Measurements from ENCODE around the gene C1QTNF9. TPM values are rescaled to one million over a fixed set of nuclear protein-coding genes. Genes with fewer than 3 reads are reported as not detected.
"Not testable (repeated sequence)": the region's sequence is repeated elsewhere in the genome, so short reads cannot be mapped to it uniquely, and the experiment has no call there.

The C1QTNF9 gene
- total RNA-seq, 1 experiment from 2014 or later = not detected

GRCh38 chr13:24321416-24321815 is 12.0 kb downstream of the C1QTNF9 start:
- DNase-seq (ENCODE audit: low read depth, low spot score); H3K27me3 ChIP-seq (ENCODE audit: insufficient read depth, low read length); H2AFZ ChIP-seq (ENCODE audit: low read depth, low read length, poor library complexity, severe bottlenecking); H3K27ac ChIP-seq (ENCODE audit: low read depth, low read length); H3K9me2 ChIP-seq (ENCODE audit: insufficient read depth); H3K4me3 ChIP-seq (replicated peaks in 1 of 2; ENCODE audit: low read depth in 1 of 2, low read length in 2 of 2); BruUV-seq (replicated peaks); ATAC-seq; H3K36me3 ChIP-seq (ENCODE audit: control insufficient read depth in 1 of 2, insufficient read depth in 2 of 2, low read length in 2 of 2); H4K20me1 ChIP-seq (ENCODE audit: insufficient read depth); H3K4me1 ChIP-seq (ENCODE audit: control insufficient read depth in 1 of 2, insufficient read depth in 2 of 2, low read length in 2 of 2); RAD21 ChIA-PET (ENCODE audit: low non-redundant PET in 1 of 2, low total read pairs in 2 of 2, uncharacterized antibody in 2 of 2, unreplicated experiment in 2 of 2); H3K9ac ChIP-seq (ENCODE audit: low read length); POLR2A ChIA-PET; H3K79me2 ChIP-seq (ENCODE audit: insufficient read depth, low read length); H3K4me2 ChIP-seq (ENCODE audit: low read length); H3K9me3 ChIP-seq (ENCODE audit: control insufficient read depth in 1 of 2, insufficient read depth in 1 of 2, low read depth in 1 of 2, low read length in 2 of 2): not testable (repeated sequence)
- CTCF ChIA-PET = interaction anchor here (2.0 kb wide), 1 partner anchor 234 kb away, joined by 13 read pairs; no protein-coding TSS in a partner anchor
- intact Hi-C loops (cut with micrococcal nuclease) = loop anchor here (5.0 kb wide), 1 partner anchor 236 kb away; no protein-coding TSS in a partner anchor

- intact Hi-C loops (cut with micrococcal nuclease) = loop anchor here (5.0 kb wide), 1 partner anchor 235 kb away; no protein-coding TSS in a partner anchor
- DNase-seq (ENCODE audit: low read depth, low spot score); H3K36me3 ChIP-seq (ENCODE audit: control insufficient read depth in 1 of 2, insufficient read depth in 2 of 2, low read length in 2 of 2); H3K4me3 ChIP-seq (replicated peaks in 1 of 2; ENCODE audit: low read depth in 1 of 2, low read length in 2 of 2); H2AFZ ChIP-seq (ENCODE audit: low read depth, low read length, poor library complexity, severe bottlenecking); BruUV-seq (replicated peaks); POLR2A ChIA-PET; H3K9me2 ChIP-seq (ENCODE audit: insufficient read depth); H3K4me2 ChIP-seq (ENCODE audit: low read length); RAD21 ChIA-PET (ENCODE audit: low non-redundant PET in 1 of 2, low total read pairs in 2 of 2, uncharacterized antibody in 2 of 2, unreplicated experiment in 2 of 2); H3K9me3 ChIP-seq (ENCODE audit: control insufficient read depth in 1 of 2, insufficient read depth in 1 of 2, low read depth in 1 of 2, low read length in 2 of 2); H3K4me1 ChIP-seq (ENCODE audit: control insufficient read depth in 1 of 2, insufficient read depth in 2 of 2, low read length in 2 of 2); H3K27me3 ChIP-seq (ENCODE audit: insufficient read depth, low read length); H3K79me2 ChIP-seq (ENCODE audit: insufficient read depth, low read length); H3K9ac ChIP-seq (ENCODE audit: low read length); H4K20me1 ChIP-seq (ENCODE audit: insufficient read depth); H3K27ac ChIP-seq (ENCODE audit: low read depth, low read length): not testable (repeated sequence)
- peak; percentile 99 for ATAC-seq
- CTCF ChIA-PET = interaction anchor here (0.8 to 2.0 kb wide), 3 partner anchors 10 to 233 kb away, joined by 3 to 13 read pairs (median 3); no protein-coding TSS in a partner anchor
- TF ChIP-seq CTCF (IDR thresholded peaks at IDR 0.05 in 2 of 3, conservative IDR thresholded peaks at IDR 0.05 in 1 of 3; ENCODE audit: borderline replicate concordance in 1 of 3, insufficient read depth in 1 of 3, low read depth in 2 of 3, low read length in 2 of 3) (peak; percentile 37 to 58 (median 58); a peak in 5 of 6 replicates), RAD21 (IDR thresholded peaks at IDR 0.05; ENCODE audit: low read depth) (peak; percentile 72)
These were observed 13.1 kb downstream of the C1QTNF9 start for GRCh38 chr13:24322470-24322869.

Data from HCT116 (cell line).